ENCODE data around the gene ST3GAL3. TPM values are rescaled to one million over a fixed set of nuclear protein-coding genes. Genes with fewer than 3 reads are reported as not detected.

The ST3GAL3 gene
- total and polyA plus RNA-seq, 10 of the 15 experiments (the other 5 are each of a cell fraction or from before 2014, with no cell fraction given), result 1.2 to 19.3 (median 11.0) TPM

GRCh38 chr1:43861337-43861736 is 154.0 kb downstream of the ST3GAL3 start (continued):
- TF ChIP-seq E2F4 (IDR thresholded peaks at IDR 0.05; ENCODE audit: low read depth, low read length) (no peak), MTA2 (IDR thresholded peaks at IDR 0.05; ENCODE audit: low read depth) (no peak), ESRRA (IDR thresholded peaks at IDR 0.05; ENCODE audit: low read length) (no peak), FOXM1 (IDR thresholded peaks at IDR 0.05; ENCODE audit: low read depth, low read length) (no peak), ZBTB33 (IDR thresholded peaks at IDR 0.05) (no peak), YY1 (IDR thresholded peaks at IDR 0.05; ENCODE audit: low read depth, low read length) (no peak)

DNA sequence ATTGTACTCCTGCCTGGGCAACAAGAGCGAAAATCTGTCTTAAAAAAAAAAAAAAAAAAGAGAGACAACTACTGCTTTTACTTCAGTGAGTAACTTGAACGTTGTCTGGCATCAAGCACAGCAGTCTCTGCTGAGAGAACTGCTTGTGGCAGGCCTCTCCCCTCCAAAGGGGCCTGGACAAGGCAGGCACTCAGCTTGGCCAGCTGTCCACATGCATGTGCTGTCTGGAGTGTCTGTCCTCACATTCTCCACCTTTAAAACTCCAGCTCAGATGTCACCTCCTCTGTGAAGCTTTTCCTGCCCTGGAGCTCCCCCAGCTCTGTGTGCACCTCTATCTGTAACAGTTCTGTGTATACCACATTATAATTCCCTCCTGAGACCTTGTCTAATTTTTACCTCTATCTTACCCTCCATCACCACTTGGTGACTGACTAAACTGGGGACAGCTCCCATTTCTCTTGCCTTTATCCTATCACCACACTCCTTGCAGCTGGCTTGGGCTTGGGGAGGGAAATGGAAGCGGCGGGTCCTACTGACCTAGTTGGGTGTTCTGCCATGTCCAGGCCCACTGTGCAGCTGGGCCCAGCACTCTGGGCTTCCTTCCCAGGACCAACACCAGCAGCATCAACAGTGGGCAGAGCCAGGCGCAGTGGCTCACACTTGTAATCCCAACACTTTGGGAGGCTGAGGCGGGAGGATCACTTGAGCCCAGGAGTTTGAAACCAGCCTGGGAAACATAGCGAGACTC is 154.8 kb downstream of the ST3GAL3 start:
- in situ Hi-C loops (cut with MboI), result no loop called here
- no TSS peak for BruUV-seq (replicated peaks)
- TF ChIP-seq MEF2A (IDR thresholded peaks at IDR 0.05; ENCODE audit: insufficient read depth, low read depth, low read length) (no peak), MTA3 (IDR thresholded peaks at IDR 0.05; ENCODE audit: borderline replicate concordance, low read length) (no peak), BACH1 (IDR thresholded peaks at IDR 0.05; ENCODE audit: borderline replicate concordance) (no peak), POLR2AphosphoS5 (IDR thresholded peaks at IDR 0.05; ENCODE audit: low read length) (no peak), CBX5 (IDR thresholded peaks at IDR 0.05; ENCODE audit: low read depth) (no peak), CHD2 (IDR thresholded peaks at IDR 0.05; ENCODE audit: borderline replicate concordance, low read depth, low read length) (no peak), NKRF (conservative IDR thresholded peaks at IDR 0.05) (no peak), CHD4 (IDR thresholded peaks at IDR 0.05) (no peak)
- TF ChIP-seq, protein P1, sequence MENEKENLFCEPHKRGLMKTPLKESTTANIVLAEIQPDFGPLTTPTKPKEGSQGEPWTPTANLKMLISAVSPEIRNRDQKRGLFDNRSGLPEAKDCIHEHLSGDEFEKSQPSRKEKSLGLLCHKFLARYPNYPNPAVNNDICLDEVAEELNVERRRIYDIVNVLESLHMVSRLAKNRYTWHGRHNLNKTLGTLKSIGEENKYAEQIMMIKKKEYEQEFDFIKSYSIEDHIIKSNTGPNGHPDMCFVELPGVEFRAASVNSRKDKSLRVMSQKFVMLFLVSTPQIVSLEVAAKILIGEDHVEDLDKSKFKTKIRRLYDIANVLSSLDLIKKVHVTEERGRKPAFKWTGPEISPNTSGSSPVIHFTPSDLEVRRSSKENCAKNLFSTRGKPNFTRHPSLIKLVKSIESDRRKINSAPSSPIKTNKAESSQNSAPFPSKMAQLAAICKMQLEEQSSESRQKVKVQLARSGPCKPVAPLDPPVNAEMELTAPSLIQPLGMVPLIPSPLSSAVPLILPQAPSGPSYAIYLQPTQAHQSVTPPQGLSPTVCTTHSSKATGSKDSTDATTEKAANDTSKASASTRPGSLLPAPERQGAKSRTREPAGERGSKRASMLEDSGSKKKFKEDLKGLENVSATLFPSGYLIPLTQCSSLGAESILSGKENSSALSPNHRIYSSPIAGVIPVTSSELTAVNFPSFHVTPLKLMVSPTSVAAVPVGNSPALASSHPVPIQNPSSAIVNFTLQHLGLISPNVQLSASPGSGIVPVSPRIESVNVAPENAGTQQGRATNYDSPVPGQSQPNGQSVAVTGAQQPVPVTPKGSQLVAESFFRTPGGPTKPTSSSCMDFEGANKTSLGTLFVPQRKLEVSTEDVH (IDR thresholded peaks at IDR 0.05; ENCODE audit: low read depth, partially characterized antibody), result no peak

More for the DNA sequence above, 154.8 kb downstream of the ST3GAL3 start:
- no peaks in the 10 kb centered on the region for H3K9me3 ChIP-seq (replicated peaks; ENCODE audit: control insufficient read depth, insufficient read depth, low read length)
- WGBS (ENCODE audit: insufficient coverage, insufficient replicate concordance, low lambda C conversion rate, missing lambda C conversion rate), result 90% methylated on average over 6 of the region's 7 CpGs
- DNase-seq (ENCODE audit: low read depth, low spot score) (no peak), FAIRE-seq (no peak), ATAC-seq (no peak)
- no peaks in the 10 kb centered on the region for H4K20me1 ChIP-seq (ENCODE audit: control insufficient read depth, insufficient read depth)
- no peak overlapping the region for H2AFZ ChIP-seq (ENCODE audit: control insufficient read depth, low read depth, low read length)
- H3K4me3 ChIP-seq, result no peak overlapping the region
- no peak overlapping the region for H3K27ac ChIP-seq (ENCODE audit: control insufficient read depth, insufficient read depth)
- H3K4me2 ChIP-seq (ENCODE audit: control insufficient read depth, insufficient read depth), result no peak overlapping the region
- no peak overlapping the region for H3K9ac ChIP-seq (ENCODE audit: control insufficient read depth, insufficient read depth, low read length)
- POLR2A ChIA-PET, result interaction anchor here (1.7 kb wide), 1 partner anchor 9 kb away, joined by 4 read pairs; no protein-coding TSS in a partner anchor
- RAD21 ChIA-PET (ENCODE audit: unreplicated experiment), result no interaction called here
- H3K79me2 ChIP-seq (ENCODE audit: control insufficient read depth, insufficient read depth, low read length), result no peaks in the 10 kb centered on the region
- intact Hi-C loops (cut with micrococcal nuclease; ENCODE audit: unreplicated experiment), result no loop called here
- H3K36me3 ChIP-seq (ENCODE audit: control insufficient read depth in 2 of 2, insufficient read depth in 2 of 2, low read length in 1 of 2), result peaks cover 0 to 1% of the 10 kb centered on the region in 2 experiments; a peak in 1 of 4 replicates
- CTCF ChIA-PET, result interaction anchor here (0.6 to 4.9 kb wide), 5 partner anchors 13 to 853 kb away, joined by 3 to 20 read pairs (median 3); no protein-coding TSS in a partner anchor
- peaks cover 11% of the 10 kb centered on the region; the same call in 1 of the 2 replicates for H3K4me1 ChIP-seq (ENCODE audit: control insufficient read depth, insufficient read depth, low read length)
- H3K27me3 ChIP-seq (replicated peaks in 1 of 2; ENCODE audit: control insufficient read depth in 2 of 2, insufficient read depth in 2 of 2, low read length in 1 of 2), result no peaks in the 10 kb centered on the region
- SMC1A ChIA-PET (ENCODE audit: uncharacterized antibody, unreplicated experiment), result interaction anchor here (0.7 to 2.6 kb wide), 5 partner anchors 9 to 154 kb away, joined by 3 to 11 read pairs (median 3); no protein-coding TSS in a partner anchor

Data from GM12878 (cell line).